ENCODE results near the gene CEP192. TPM values are rescaled to one million over a fixed set of nuclear protein-coding genes. Genes with fewer than 3 reads are reported as not detected.

CEP192 gene
- total and polyA plus RNA-seq, 10 donors, result 13.8 to 41.8 (median 32.4) TPM

DNA sequence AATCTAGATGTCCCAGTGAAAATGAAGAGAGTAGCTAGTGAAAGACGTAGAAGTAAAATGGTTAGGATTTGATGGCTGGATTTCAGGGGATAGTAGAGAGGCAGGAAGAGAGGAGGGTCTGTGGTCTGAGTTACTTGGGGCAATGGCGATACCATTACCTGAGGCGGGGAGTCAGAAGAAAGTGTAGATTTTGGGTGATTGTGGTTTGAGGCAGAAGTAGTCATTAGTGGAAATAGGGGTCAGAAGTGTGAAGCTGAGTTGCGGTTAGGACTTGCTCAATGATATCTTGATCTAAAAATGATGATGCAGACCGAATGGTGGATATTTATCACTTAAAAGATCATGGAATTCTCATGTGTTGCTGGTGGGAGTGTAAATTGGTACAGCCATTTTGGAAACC is 41.0 kb downstream of the CEP192 start:
- Histone ChIP-seq H3K27ac (no peak overlapping the region), H3K4me3 (no peak overlapping the region), H3K4me1 (no peaks in the 10 kb centered on the region), H3K36me3 (peaks cover 0 to 99% (median 39%) of the 10 kb centered on the region in 6 donors), H3K9me3 (no peaks in the 10 kb centered on the region), H3K27me3 (replicated peaks in 1 of 7) (no peaks in the 10 kb centered on the region)
- 74 to 87% (median 85%) methylated on average over 5 of the region's 5 CpGs for WGBS, 5 donors
- no peak for DNase-seq
- intact Hi-C loops (cut with DNase I; ENCODE audit: low total_unique reads), result no loop called here
- TF ChIP-seq, protein P1, sequence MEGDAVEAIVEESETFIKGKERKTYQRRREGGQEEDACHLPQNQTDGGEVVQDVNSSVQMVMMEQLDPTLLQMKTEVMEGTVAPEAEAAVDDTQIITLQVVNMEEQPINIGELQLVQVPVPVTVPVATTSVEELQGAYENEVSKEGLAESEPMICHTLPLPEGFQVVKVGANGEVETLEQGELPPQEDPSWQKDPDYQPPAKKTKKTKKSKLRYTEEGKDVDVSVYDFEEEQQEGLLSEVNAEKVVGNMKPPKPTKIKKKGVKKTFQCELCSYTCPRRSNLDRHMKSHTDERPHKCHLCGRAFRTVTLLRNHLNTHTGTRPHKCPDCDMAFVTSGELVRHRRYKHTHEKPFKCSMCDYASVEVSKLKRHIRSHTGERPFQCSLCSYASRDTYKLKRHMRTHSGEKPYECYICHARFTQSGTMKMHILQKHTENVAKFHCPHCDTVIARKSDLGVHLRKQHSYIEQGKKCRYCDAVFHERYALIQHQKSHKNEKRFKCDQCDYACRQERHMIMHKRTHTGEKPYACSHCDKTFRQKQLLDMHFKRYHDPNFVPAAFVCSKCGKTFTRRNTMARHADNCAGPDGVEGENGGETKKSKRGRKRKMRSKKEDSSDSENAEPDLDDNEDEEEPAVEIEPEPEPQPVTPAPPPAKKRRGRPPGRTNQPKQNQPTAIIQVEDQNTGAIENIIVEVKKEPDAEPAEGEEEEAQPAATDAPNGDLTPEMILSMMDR (IDR thresholded peaks at IDR 0.05 in 8 of 11, conservative IDR thresholded peaks at IDR 0.05 in 3 of 11), result no peak
- no peak for TF ChIP-seq POLR2AphosphoS5 (IDR thresholded peaks at IDR 0.05)
- no peak for TF ChIP-seq POLR2A (IDR thresholded peaks at IDR 0.05)

- no peak for TF ChIP-seq POLR2AphosphoS5 (IDR thresholded peaks at IDR 0.05)
- no peak for TF ChIP-seq POLR2A (IDR thresholded peaks at IDR 0.05)
- TF ChIP-seq, protein P1 (IDR thresholded peaks at IDR 0.05 in 8 of 11, conservative IDR thresholded peaks at IDR 0.05 in 3 of 11), result no peak
- Histone ChIP-seq H3K4me3 (no peak overlapping the region), H3K9me3 (no peaks in the 10 kb centered on the region), H3K27me3 (replicated peaks in 1 of 7) (no peaks in the 10 kb centered on the region), H3K36me3 (peaks cover 0 to 99% (median 31%) of the 10 kb centered on the region in 6 donors), H3K27ac (no peak overlapping the region), H3K4me1 (no peaks in the 10 kb centered on the region)
- intact Hi-C loops (cut with DNase I; ENCODE audit: low total_unique reads), result no loop called here
- WGBS, 5 donors, result 89 to 94% (median 91%) methylated on average over 7 of the region's 7 CpGs
- DNase-seq, result no peak
Observed at GRCh38 chr18:13035249-13035914, 44.2 kb downstream of the CEP192 start.

GRCh38 chr18:13036622-13037320 is 45.6 kb downstream of the CEP192 start:
- 81 to 94% (median 84%) methylated on average over 6 to 7 of the region's 7 CpGs for WGBS, 5 donors
- H3K27me3 ChIP-seq (replicated peaks in 1 of 7), result no peaks in the 10 kb centered on the region
- TF ChIP-seq, protein P1 (IDR thresholded peaks at IDR 0.05 in 8 of 11, conservative IDR thresholded peaks at IDR 0.05 in 3 of 11), result no peak
- TF ChIP-seq POLR2AphosphoS5 (IDR thresholded peaks at IDR 0.05) (no peak), POLR2A (IDR thresholded peaks at IDR 0.05) (no peak)
- no peak overlapping the region for H3K4me3 ChIP-seq
- H3K27ac ChIP-seq, result no peak overlapping the region
- H3K4me1 ChIP-seq, result no peaks in the 10 kb centered on the region
- peaks cover 0 to 98% (median 27%) of the 10 kb centered on the region in 6 donors for H3K36me3 ChIP-seq
- DNase-seq, result no peak
- intact Hi-C loops (cut with DNase I; ENCODE audit: low total_unique reads), result no loop called here
- no peaks in the 10 kb centered on the region for H3K9me3 ChIP-seq

DNA sequence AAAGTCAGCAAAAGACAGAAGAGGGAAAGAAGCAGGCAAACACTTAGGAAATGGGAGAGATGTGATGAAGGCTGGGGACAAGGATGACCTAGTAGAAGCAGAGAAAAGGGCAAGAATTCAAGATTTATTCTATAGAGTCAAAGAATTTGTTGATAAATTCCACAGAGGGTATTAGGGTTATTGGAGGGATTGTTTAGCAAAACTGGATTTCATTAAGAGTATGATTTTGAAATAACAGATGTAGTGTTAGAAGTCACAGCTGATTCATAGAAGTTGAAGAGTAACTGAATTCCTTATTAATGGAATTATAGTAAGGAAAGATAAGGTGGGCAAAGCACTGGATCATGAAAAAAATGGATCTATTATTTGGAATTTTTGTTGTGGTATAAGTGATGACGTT is 48.6 kb downstream of the CEP192 start:
- no peaks in the 10 kb centered on the region for H3K27me3 ChIP-seq (replicated peaks in 1 of 7)
- no peak overlapping the region for H3K27ac ChIP-seq
- no peak for DNase-seq
- peaks cover 0 to 8% (median 0%) of the 10 kb centered on the region in 8 donors for H3K9me3 ChIP-seq
- intact Hi-C loops (cut with DNase I; ENCODE audit: low total_unique reads), result no loop called here
- TF ChIP-seq, protein P1 (IDR thresholded peaks at IDR 0.05 in 8 of 11, conservative IDR thresholded peaks at IDR 0.05 in 3 of 11), result no peak
- TF ChIP-seq POLR2A (IDR thresholded peaks at IDR 0.05) (no peak), POLR2AphosphoS5 (IDR thresholded peaks at IDR 0.05) (no peak)
- no peaks in the 10 kb centered on the region for H3K4me1 ChIP-seq
- peaks cover 0 to 88% (median 28%) of the 10 kb centered on the region in 6 donors for H3K36me3 ChIP-seq
- H3K4me3 ChIP-seq, result no peak overlapping the region
- 90 to 100% (median 95%) methylated on average over 1 of the region's 1 CpG for WGBS, 5 donors

All from spleen (tissue), 11 donors.